Fibroblast of mammary gland (primary cell): ENCODE measurements around the gene DNAH14.
"Not testable (repeated sequence)": the region's sequence is repeated elsewhere in the genome, so short reads cannot be mapped to it uniquely, and the experiment has no call there.

Experiments
- DNase-seq: peaks from one replicate; pipeline ENCODE4 v3.0.0-alpha.2; 2010; ENCODE audit warnings: low read depth
- H3K4me3 ChIP-seq: 2 replicates; pipeline ENCODE4 v1.5.1; 2011; ENCODE audit warnings: low read depth, mild to moderate bottlenecking, low read length, moderate library complexity; ENCODE audit not compliant: control insufficient read depth
- TF ChIP-seq, protein P1 (sequence below): conservative IDR thresholded peaks from 2 replicates; pipeline ENCODE4 v1.5.1; 2011; ENCODE audit warnings: low read depth, low read length, inconsistent platforms; ENCODE audit not compliant: control insufficient read depth, insufficient read depth

The DNAH14 gene

GRCh38 chr1:225152061-225152460 lies 222.6 kb downstream of the DNAH14 start:
- TF ChIP-seq, protein P1, sequence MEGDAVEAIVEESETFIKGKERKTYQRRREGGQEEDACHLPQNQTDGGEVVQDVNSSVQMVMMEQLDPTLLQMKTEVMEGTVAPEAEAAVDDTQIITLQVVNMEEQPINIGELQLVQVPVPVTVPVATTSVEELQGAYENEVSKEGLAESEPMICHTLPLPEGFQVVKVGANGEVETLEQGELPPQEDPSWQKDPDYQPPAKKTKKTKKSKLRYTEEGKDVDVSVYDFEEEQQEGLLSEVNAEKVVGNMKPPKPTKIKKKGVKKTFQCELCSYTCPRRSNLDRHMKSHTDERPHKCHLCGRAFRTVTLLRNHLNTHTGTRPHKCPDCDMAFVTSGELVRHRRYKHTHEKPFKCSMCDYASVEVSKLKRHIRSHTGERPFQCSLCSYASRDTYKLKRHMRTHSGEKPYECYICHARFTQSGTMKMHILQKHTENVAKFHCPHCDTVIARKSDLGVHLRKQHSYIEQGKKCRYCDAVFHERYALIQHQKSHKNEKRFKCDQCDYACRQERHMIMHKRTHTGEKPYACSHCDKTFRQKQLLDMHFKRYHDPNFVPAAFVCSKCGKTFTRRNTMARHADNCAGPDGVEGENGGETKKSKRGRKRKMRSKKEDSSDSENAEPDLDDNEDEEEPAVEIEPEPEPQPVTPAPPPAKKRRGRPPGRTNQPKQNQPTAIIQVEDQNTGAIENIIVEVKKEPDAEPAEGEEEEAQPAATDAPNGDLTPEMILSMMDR = no peak
- no peak overlapping the region for H3K4me3 ChIP-seq
- DNase-seq = no peak

DNA sequence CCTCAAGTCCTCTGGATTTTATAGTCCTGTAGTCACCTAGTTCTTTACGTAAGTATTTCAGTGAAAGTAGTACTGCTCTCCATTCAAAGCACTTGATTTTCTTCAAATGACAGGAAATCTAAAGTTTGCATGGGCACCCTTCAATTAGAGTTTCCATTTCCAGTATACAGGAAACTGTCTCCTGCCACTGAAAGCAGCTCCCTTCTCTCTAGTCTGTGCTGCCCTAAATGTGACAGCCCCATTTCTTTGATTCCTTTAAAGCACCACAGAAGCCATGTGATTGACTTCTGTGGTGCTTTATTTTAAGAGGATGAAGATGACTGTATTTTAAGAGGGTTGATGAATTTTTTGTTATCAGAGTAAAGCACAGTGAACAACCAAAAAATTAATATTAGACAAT lies 226.1 kb downstream of the DNAH14 start:
- H3K4me3 ChIP-seq = no peak overlapping the region
- TF ChIP-seq, protein P1 = no peak
- no peak for DNase-seq

DNA sequence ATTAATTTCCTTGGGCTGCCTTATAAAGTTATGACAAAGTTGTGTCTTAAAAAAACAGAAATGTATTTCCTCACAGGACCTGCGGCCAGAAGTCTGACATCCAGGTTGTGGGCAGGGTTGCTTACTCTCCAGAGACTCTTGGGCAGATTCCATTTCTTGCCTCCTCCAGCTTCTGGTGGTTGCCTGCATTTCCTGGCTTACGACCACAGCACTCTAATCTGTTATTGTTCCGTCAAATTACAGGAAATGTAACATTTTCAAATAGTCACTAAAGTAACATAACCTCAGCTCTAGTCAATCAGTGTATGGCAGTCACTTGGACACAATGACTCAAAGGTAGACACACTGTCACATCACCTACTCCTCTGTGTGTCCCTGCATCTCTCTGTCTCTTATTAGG lies 226.8 kb downstream of the DNAH14 start:
- DNase-seq = peak; percentile 30
- no peak overlapping the region for H3K4me3 ChIP-seq
- TF ChIP-seq, protein P1 = no peak

- H3K4me3 ChIP-seq = no peak overlapping the region
- no peak for DNase-seq
- TF ChIP-seq, protein P1 = no peak
These were observed 228.8 kb downstream of the DNAH14 start for GRCh38 chr1:225158291-225158690.

DNA sequence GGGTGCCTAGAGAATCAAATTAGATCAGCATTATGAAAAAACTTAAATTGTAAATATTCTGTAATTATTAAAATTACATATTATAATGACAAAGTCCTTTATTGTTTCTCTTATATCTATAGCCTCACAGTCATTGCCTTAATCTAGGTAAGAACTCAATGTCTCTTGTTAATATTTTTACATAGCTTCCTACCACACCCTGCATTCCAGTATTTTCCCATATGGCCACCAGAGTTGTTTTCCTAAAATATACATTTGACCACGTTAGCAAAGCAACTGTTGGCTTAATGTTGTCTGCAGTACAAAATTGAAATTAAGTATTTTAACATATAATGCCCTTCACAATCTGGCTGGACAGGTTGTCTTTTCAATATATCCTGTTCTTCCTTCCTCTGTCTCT lies 230.3 kb downstream of the DNAH14 start:
- no peak overlapping the region for H3K4me3 ChIP-seq
- TF ChIP-seq, protein P1 = no peak
- no peak for DNase-seq

GRCh38 chr1:225177409-225177808 lies 247.9 kb downstream of the DNAH14 start:
- H3K4me3 ChIP-seq, DNase-seq: not testable (repeated sequence)

DNA sequence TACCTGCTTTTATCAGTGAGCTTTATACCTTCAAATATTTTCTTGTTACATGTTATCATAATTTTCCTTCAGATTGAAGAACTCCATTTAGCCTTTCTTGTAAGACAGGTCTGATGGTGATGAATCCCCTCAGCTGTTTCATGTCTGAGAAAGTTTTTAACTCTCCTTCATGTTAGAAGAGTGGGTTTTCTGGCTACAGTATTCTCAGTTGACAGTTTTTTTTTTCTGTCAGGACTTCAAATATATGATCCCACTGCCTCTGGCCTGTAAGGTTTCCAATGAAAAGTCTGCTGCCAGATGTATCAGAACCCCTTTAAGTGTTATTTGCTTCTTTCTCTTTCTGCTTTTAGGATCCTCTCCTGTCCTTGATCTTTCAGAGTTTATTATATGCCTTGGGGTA lies 250.2 kb downstream of the DNAH14 start:
- DNase-seq = no peak
- TF ChIP-seq, protein P1 = no peak
- H3K4me3 ChIP-seq = no peak overlapping the region
